Activated CD4-positive, alpha-beta T cell treated with anti-CD3 and anti-CD28 coated beads, Interleukin-2, amount 10 ng/mL, durations not matched to agents 24 days and 14 days (primary cell): Measurements from ENCODE around the gene XRN1. TPM values are rescaled to one million over a fixed set of nuclear protein-coding genes. Genes with fewer than 3 reads are reported as not detected.
"Not testable (repeated sequence)": the region's sequence is repeated elsewhere in the genome, so short reads cannot be mapped to it uniquely, and the experiment has no call there.

ENCODE experiments used
- DNase-seq: peaks from one replicate; pipeline ENCODE4 v3.0.0; 2022
- H3K27ac Mint-ChIP-seq: one replicate; pipeline ENCODE4 v1.8.0; 2022; ENCODE audit warnings: mild to moderate bottlenecking, mixed read lengths
- H3K27me3 Mint-ChIP-seq: one replicate; pipeline ENCODE4 v1.8.0; 2022; ENCODE audit warnings: mixed read lengths
- H3K36me3 Mint-ChIP-seq: one replicate; pipeline ENCODE4 v1.8.0; 2022; ENCODE audit warnings: low read depth, mild to moderate bottlenecking, mixed read lengths
- H3K4me1 Mint-ChIP-seq: one replicate; pipeline ENCODE4 v1.8.0; 2021; ENCODE audit warnings: mixed read lengths
- H3K4me3 Mint-ChIP-seq: one replicate; pipeline ENCODE4 v1.8.0; 2022; ENCODE audit warnings: mild to moderate bottlenecking, moderate library complexity, mixed read lengths
- H3K9me3 Mint-ChIP-seq: one replicate; pipeline ENCODE4 v1.8.0; 2021; ENCODE audit warnings: mixed read lengths
- intact Hi-C: fragments of 100-400 bp; cut with micrococcal nuclease; formaldehyde crosslinking; loops from one replicate; pipeline ENCODE4 v1.15.1; 2023
- total RNA-seq: library from RNA; stranded (reverse); gene quantifications from 2 replicates; pipeline ENCODE4 v1.2.3, GENCODE V29; 2022

XRN1 gene
- total RNA-seq, 1 donor from 2014 or later = 49.5 TPM

DNA sequence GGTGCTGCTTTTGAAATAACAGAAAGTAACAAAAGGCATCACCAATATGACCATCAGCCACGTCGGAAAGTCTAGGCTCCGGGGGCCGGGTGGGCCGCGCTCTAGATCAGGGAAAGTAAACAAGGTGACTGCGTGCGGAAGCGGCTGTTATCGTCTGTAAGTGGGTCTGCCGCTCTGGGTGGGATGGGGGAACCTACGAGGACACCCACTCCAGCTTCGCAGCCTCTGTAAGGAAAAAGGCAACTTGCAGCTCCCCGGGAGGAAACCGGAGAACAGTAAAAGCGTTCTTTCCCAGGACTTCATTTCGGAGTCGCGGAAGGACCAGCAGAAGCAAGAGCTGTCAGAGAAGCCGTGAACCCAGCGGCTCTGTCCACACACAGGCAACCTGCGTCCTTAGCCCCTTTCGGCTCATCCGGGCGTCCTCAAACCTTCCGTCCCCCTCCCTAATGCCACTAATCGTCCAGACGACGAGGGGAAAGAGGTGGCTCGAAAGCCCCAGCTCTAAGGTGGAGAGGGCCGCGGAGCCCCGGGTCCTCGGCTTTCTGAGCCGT lies 461 bp downstream of the XRN1 start:
- Mint-ChIP-seq H3K27me3 (no peaks in the 10 kb centered on the region), H3K4me1 (peaks cover 28% of the 10 kb centered on the region), H3K4me3 (peak overlapping the region; percentile 100), H3K9me3 (no peaks in the 10 kb centered on the region), H3K36me3 (peaks cover 29% of the 10 kb centered on the region), H3K27ac (peak overlapping the region; percentile 99)
- peak; percentile 85 for DNase-seq
- intact Hi-C loops = loop anchor here (2.0 to 10.0 kb wide), 9 partner anchors 51 to 1525 kb away; partner anchors contain the start of genes ATP1B3, DIPK2A, GK5 and PXYLP1

DNA sequence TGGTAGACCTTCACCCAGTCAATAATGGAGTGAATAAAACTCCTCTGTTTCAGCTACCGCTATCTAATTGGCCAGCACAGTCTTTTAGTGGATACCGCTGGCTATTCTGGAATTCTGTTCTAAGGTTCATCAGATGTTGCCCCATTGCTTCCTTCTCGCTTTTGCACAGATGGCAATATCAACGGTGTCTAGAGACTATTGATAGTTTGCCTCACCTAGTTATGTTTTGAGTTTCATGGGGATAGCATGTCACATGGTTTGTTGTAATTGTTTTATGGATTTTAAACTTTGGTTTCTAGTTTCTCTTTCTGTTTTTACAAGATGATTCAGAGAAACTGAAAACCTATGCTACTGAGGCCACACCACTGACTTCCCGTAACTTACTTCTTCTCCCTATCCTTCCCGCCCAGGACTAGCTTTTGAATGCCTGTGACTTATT lies 2.0 kb downstream of the XRN1 start:
- Mint-ChIP-seq H3K9me3 (no peaks in the 10 kb centered on the region), H3K27ac (peak overlapping the region; percentile 99), H3K4me3 (peak overlapping the region; percentile 100), H3K4me1 (peaks cover 30% of the 10 kb centered on the region), H3K27me3 (no peaks in the 10 kb centered on the region), H3K36me3 (peaks cover 30% of the 10 kb centered on the region)
- peak; percentile 82 for DNase-seq
- intact Hi-C loops = loop anchor here (1.0 to 10.0 kb wide), 11 partner anchors 53 to 1526 kb away; partner anchors contain the start of genes ATP1B3, ATR, DIPK2A and GK5

- Mint-ChIP-seq H3K36me3 (peaks cover 25% of the 10 kb centered on the region), H3K4me1 (peaks cover 30% of the 10 kb centered on the region), H3K27ac (no peak overlapping the region), H3K27me3 (no peaks in the 10 kb centered on the region), H3K4me3 (no peak overlapping the region), H3K9me3 (no peaks in the 10 kb centered on the region)
- DNase-seq = no peak
- intact Hi-C loops = loop anchor here (10.0 kb wide), 1 partner anchor 420 kb away; no protein-coding TSS in a partner anchor
These were observed 3.5 kb downstream of the XRN1 start for GRCh38 chr3:142444343-142444742.

DNA sequence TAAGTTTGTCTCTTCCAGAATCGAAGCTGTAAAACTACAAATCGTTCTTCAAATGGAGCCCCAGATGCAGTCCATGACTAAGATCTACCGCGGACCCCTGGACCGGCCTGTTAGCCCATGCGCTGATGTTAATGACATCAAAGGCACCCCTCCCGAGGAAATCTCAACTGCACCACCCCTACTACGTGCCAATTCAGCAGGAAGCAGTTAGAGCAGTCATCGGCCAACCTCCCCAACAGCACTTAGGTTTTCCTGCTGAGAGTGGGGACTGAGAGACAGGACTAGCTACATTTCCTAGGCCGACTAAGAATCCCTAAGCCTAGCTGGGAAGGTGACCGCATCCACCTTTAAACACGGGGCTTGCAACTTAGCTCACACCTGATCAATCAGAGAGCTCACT lies 4.8 kb downstream of the XRN1 start:
- not testable (repeated sequence) for DNase-seq, H3K9me3 Mint-ChIP-seq, H3K4me3 Mint-ChIP-seq, H3K27ac Mint-ChIP-seq, H3K27me3 Mint-ChIP-seq
- H3K4me1 Mint-ChIP-seq = peaks cover 35% of the 10 kb centered on the region
- intact Hi-C loops = loop anchor here (10.0 kb wide), 1 partner anchor 418 kb away; no protein-coding TSS in a partner anchor
- H3K36me3 Mint-ChIP-seq = peaks cover 25% of the 10 kb centered on the region

DNA sequence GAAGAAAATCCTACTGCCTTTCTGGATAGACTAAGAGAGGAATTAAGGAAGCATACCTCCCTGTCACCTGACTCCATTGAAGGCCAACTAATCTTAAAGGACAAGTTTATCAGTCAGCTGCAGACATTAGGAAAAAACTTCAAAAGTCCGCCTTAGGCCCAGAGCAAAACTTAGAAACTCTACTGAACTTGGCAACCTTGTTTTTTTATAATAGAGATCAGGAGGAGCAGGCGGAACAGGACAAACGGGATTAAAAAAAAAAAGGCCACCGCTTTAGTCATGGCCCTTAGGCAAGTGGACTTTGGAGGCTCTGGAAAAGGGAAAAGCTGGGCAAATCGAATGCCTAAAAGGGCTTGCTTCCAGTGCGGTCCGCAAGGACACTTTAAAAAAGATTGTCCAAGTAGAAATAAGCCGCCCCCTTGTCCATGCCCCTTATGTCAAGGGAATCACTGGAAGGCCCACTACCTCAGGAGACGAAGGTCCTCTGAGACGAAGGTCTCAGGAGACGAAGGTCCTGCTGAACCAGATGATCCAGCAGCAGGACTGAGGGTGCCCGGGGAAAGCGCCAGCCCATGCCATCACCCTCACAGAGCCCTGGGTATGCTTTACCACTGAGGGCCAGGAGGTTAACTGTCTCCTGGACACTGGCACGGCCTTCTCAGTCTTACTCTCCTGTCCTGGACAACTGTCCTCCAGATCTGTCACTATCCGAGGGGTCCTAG lies 8.2 kb downstream of the XRN1 start:
- not testable (repeated sequence) for H3K9me3 Mint-ChIP-seq, H3K4me3 Mint-ChIP-seq, H3K27me3 Mint-ChIP-seq, DNase-seq, H3K27ac Mint-ChIP-seq
- Mint-ChIP-seq H3K4me1 (peaks cover 31% of the 10 kb centered on the region), H3K36me3 (peaks cover 21% of the 10 kb centered on the region)
- intact Hi-C loops = loop anchor here (10.0 kb wide), 1 partner anchor 415 kb away; no protein-coding TSS in a partner anchor

GRCh38 chr3:142438096-142438495 lies 9.7 kb downstream of the XRN1 start:
- Mint-ChIP-seq H3K36me3 (peaks cover 14% of the 10 kb centered on the region), H3K4me1 (peaks cover 24% of the 10 kb centered on the region)
- H3K27me3 Mint-ChIP-seq, intact Hi-C loops, H3K4me3 Mint-ChIP-seq, H3K27ac Mint-ChIP-seq, DNase-seq, H3K9me3 Mint-ChIP-seq: not testable (repeated sequence)

- DNase-seq = no peak
- peaks cover 17% of the 10 kb centered on the region for H3K36me3 Mint-ChIP-seq
- no peak overlapping the region for H3K4me3 Mint-ChIP-seq
- peaks cover 23% of the 10 kb centered on the region for H3K4me1 Mint-ChIP-seq
- no peak overlapping the region for H3K27ac Mint-ChIP-seq
- intact Hi-C loops = no loop called here
- no peaks in the 10 kb centered on the region for H3K27me3 Mint-ChIP-seq
- no peaks in the 10 kb centered on the region for H3K9me3 Mint-ChIP-seq
These were observed 10.8 kb downstream of the XRN1 start for GRCh38 chr3:142436951-142437585.

DNA sequence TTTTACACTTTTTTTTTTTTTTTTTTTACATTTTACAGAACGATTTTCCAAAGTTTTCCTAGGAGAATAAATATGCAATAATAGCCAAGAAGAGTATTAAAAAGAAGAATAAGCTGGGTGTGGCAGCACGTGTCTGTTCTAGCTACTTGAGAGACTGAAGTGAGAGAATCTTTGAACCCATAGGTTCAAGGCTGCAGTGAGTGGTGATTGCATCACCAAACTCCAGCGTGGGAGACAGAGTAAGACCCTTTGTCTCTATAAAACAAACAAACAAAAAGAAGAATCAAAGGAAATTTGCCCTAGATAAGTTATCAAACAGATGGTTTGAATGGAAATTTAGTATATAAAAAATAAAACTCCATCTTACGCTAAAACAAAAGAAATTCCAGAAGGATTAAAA lies 13.3 kb downstream of the XRN1 start:
- peaks cover 28% of the 10 kb centered on the region for H3K36me3 Mint-ChIP-seq
- H3K4me3 Mint-ChIP-seq = no peak overlapping the region
- no peak for DNase-seq
- H3K27ac Mint-ChIP-seq = no peak overlapping the region
- H3K9me3 Mint-ChIP-seq = no peaks in the 10 kb centered on the region
- intact Hi-C loops = no loop called here
- peaks cover 31% of the 10 kb centered on the region for H3K4me1 Mint-ChIP-seq
- no peaks in the 10 kb centered on the region for H3K27me3 Mint-ChIP-seq

DNA sequence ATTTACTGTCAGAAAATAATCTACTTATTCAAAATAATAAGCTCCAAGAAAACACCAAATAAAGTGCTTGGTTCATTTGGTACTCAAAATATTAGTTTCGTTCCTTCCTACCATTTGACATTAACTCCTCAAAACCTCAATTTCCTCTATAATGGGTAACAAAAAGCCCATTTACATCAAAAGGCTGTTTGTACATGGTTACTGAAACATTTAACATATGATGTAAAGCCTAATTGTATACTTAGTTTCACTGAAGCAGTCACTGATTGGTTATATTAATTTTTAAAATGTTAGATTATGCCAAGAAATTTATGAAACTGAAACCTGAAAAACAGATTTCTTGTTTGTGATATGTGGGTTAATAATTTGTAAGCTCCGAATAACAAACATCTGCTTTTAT lies 14.7 kb downstream of the XRN1 start:
- peaks cover 23% of the 10 kb centered on the region for H3K4me1 Mint-ChIP-seq
- intact Hi-C loops = no loop called here
- H3K36me3 Mint-ChIP-seq = peaks cover 38% of the 10 kb centered on the region

GRCh38 chr3:142429582-142429981 lies 18.3 kb downstream of the XRN1 start:
- DNase-seq = no peak
- H3K27me3 Mint-ChIP-seq = no peaks in the 10 kb centered on the region
- no peaks in the 10 kb centered on the region for H3K9me3 Mint-ChIP-seq
- H3K27ac Mint-ChIP-seq = no peak overlapping the region
- H3K4me3 Mint-ChIP-seq = no peak overlapping the region
- peaks cover 14% of the 10 kb centered on the region for H3K4me1 Mint-ChIP-seq
- H3K36me3 Mint-ChIP-seq = peaks cover 39% of the 10 kb centered on the region
- intact Hi-C loops = no loop called here

More for the DNA sequence above, 14.7 kb downstream of the XRN1 start:
- Mint-ChIP-seq H3K9me3 (no peaks in the 10 kb centered on the region), H3K27ac (no peak overlapping the region), H3K27me3 (no peaks in the 10 kb centered on the region), H3K4me3 (no peak overlapping the region)
- no peak for DNase-seq

DNA sequence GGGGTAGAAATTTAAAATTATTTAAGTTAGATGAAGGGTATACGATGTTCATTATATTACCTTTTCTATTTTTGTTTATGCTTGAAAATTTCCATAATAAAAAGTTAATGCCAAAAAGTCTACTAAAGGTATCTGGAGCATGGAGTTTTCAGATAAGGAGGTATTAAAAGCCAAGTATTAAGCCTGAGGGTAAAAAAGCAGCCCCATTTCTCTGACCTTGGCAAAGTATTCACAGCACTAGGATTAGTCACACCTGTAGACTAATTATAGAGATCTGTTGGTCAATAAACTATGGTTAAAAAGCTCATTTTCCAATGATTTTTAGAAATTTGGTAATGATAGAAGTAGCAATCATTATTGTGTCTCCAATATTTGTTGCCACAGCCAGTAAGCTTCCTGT lies 23.1 kb downstream of the XRN1 start:
- Mint-ChIP-seq H3K27me3 (no peaks in the 10 kb centered on the region), H3K9me3 (no peaks in the 10 kb centered on the region), H3K4me3 (no peak overlapping the region), H3K27ac (no peak overlapping the region), H3K4me1 (peaks cover 4% of the 10 kb centered on the region), H3K36me3 (peaks cover 46% of the 10 kb centered on the region)
- intact Hi-C loops = no loop called here
- no peak for DNase-seq

DNA sequence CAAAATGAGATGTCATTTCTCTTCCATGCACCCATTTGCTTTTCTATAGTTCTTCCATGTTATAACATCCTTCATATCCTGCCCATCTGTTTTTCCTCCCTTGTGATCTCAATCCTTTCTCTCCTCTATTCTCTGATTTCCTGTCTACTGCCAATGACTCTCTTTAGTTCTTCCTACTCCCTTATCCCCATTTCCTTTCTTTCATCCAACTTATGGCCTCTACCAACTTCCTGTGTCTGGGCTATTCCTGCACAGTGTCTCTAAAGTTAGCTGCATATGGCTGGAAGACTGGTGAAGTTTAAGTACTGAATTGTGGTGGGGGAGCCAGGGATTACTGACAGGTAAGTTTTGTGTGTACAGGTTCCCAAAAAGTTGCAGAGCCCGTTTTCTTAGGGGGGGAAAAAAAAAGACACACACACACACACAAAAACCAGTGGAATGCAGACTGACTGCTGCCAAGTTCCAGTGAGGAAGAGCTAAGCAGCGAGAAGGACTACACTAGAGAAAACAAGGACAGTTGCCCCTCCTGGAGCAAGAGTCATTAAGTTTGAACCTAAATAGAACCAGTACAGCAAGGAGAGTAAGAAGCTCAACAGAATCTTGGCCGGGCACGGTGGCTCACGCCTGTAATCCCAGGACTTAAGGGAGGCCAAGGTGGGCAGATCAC lies 28.8 kb downstream of the XRN1 start:
- peaks cover 52% of the 10 kb centered on the region for H3K36me3 Mint-ChIP-seq
- intact Hi-C loops = no loop called here
- peaks cover 4% of the 10 kb centered on the region for H3K4me1 Mint-ChIP-seq
- H3K27ac Mint-ChIP-seq = peak overlapping the region; percentile 57
- DNase-seq = no peak
- H3K9me3 Mint-ChIP-seq = no peaks in the 10 kb centered on the region
- H3K27me3 Mint-ChIP-seq = no peaks in the 10 kb centered on the region
- H3K4me3 Mint-ChIP-seq = no peak overlapping the region

GRCh38 chr3:142417302-142417701 lies 30.5 kb downstream of the XRN1 start:
- intact Hi-C loops = no loop called here
- peaks cover 50% of the 10 kb centered on the region for H3K36me3 Mint-ChIP-seq
- no peak overlapping the region for H3K27ac Mint-ChIP-seq
- H3K27me3 Mint-ChIP-seq = no peaks in the 10 kb centered on the region
- no peaks in the 10 kb centered on the region for H3K9me3 Mint-ChIP-seq
- DNase-seq = no peak
- no peak overlapping the region for H3K4me3 Mint-ChIP-seq
- H3K4me1 Mint-ChIP-seq = peaks cover 4% of the 10 kb centered on the region
